ENCODE measurements around the gene OR2L8.

OR2L8 gene

GRCh38 chr1:247942624-247943023 is 6.0 kb upstream of the OR2L8 start:
- DNase-seq = no peak

GRCh38 chr1:247953408-247953807 is 4.8 kb downstream of the OR2L8 start:
- no peak for DNase-seq
- TF ChIP-seq GATA1 (IDR thresholded peaks at IDR 0.05; ENCODE audit: low read depth, low read length) (no peak), POLR2A (IDR thresholded peaks at IDR 0.05; ENCODE audit: low read length) (no peak)

More at GRCh38 chr1:247942624-247943023, 6.0 kb upstream of the OR2L8 start:
- TF ChIP-seq POLR2A (IDR thresholded peaks at IDR 0.05; ENCODE audit: low read length) (no peak), GATA1 (IDR thresholded peaks at IDR 0.05; ENCODE audit: low read depth, low read length) (no peak)

GRCh38 chr1:247961791-247962190 is 13.1 kb downstream of the OR2L8 start:
- no peak for TF ChIP-seq GATA1 (IDR thresholded peaks at IDR 0.05; ENCODE audit: low read depth, low read length)
- TF ChIP-seq POLR2A (IDR thresholded peaks at IDR 0.05; ENCODE audit: low read length) = no peak
- no peak for DNase-seq

GRCh38 chr1:247962911-247963588 is 14.4 kb downstream of the OR2L8 start:
- no peak for DNase-seq
- TF ChIP-seq POLR2A (IDR thresholded peaks at IDR 0.05; ENCODE audit: low read length) = no peak

GRCh38 chr1:247964933-247965332 is 16.3 kb downstream of the OR2L8 start, which contains the start of gene OR2AK2:
Gene OR2AK2 (plus strand): TSS chr1:247965233. CDS start chr1:247965377, 144 bp downstream.
- TF ChIP-seq POLR2A (IDR thresholded peaks at IDR 0.05; ENCODE audit: low read length) = no peak
- no peak for TF ChIP-seq GATA1 (IDR thresholded peaks at IDR 0.05; ENCODE audit: low read depth, low read length)
- DNase-seq = no peak

GRCh38 chr1:247966532-247967204 is 18.0 kb downstream of the OR2L8 start:
- no peak for TF ChIP-seq GATA1 (IDR thresholded peaks at IDR 0.05; ENCODE audit: low read depth, low read length)
- no peak for TF ChIP-seq POLR2A (IDR thresholded peaks at IDR 0.05; ENCODE audit: low read length)
- no peak for DNase-seq

GRCh38 chr1:247992986-247993385 is 44.3 kb downstream of the OR2L8 start:
- no peak for TF ChIP-seq GATA1 (IDR thresholded peaks at IDR 0.05; ENCODE audit: low read depth, low read length)
- TF ChIP-seq POLR2A (IDR thresholded peaks at IDR 0.05; ENCODE audit: low read length) = no peak
- DNase-seq = no peak

GRCh38 chr1:247998811-247999210 is 50.2 kb downstream of the OR2L8 start:
- TF ChIP-seq POLR2A (IDR thresholded peaks at IDR 0.05; ENCODE audit: low read length) (no peak), GATA1 (IDR thresholded peaks at IDR 0.05; ENCODE audit: low read depth, low read length) (no peak)
- DNase-seq = peak; percentile 48 to 89

All from erythroblast (primary cell).